GM13976 (cell line): ENCODE data around the gene SKIC8.

ENCODE experiments used
- DNase-seq: peaks from one replicate; pipeline ENCODE4 v3.0.0; 2012; ENCODE audit warnings: low spot score
- in situ Hi-C: fragments of 300-500 bp; cut with MboI; formaldehyde crosslinking; loops from one replicate; pipeline ENCODE4 v1.12.0; 2022; ENCODE audit warnings: low sequenced_read_pairs, mixed read lengths, inconsistent platforms; ENCODE audit not compliant: unreplicated experiment
- TF ChIP-seq, protein P1 (sequence below): IDR thresholded peaks from 2 replicates; pipeline ENCODE4 v1.5.1; 2012; ENCODE audit warnings: borderline replicate concordance, mild to moderate bottlenecking; ENCODE audit not compliant: insufficient read depth; ENCODE audit errors: extremely low read depth, missing control alignments, control extremely low read depth

The SKIC8 gene

DNA sequence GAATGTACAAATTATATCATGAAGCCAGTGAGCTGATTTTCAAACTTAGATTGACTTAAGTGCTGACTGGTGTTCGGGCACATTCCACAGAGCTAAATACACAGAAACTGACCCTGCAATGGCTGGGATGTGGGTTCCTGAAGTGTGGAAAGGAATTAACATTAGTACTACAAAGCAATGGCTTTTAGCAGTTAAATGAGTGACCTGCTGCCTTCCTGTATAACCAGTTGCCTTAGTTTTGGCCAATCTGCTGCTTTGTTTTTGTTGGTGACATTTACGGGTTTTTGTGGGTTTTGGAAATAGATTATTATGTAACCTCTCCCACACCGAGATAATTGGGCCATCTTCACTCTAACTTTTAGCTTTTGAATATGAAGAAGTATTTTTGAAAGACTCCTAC, 2.4 kb upstream of the SKIC8 start:
- DNase-seq, result no peak
- TF ChIP-seq, protein P1, sequence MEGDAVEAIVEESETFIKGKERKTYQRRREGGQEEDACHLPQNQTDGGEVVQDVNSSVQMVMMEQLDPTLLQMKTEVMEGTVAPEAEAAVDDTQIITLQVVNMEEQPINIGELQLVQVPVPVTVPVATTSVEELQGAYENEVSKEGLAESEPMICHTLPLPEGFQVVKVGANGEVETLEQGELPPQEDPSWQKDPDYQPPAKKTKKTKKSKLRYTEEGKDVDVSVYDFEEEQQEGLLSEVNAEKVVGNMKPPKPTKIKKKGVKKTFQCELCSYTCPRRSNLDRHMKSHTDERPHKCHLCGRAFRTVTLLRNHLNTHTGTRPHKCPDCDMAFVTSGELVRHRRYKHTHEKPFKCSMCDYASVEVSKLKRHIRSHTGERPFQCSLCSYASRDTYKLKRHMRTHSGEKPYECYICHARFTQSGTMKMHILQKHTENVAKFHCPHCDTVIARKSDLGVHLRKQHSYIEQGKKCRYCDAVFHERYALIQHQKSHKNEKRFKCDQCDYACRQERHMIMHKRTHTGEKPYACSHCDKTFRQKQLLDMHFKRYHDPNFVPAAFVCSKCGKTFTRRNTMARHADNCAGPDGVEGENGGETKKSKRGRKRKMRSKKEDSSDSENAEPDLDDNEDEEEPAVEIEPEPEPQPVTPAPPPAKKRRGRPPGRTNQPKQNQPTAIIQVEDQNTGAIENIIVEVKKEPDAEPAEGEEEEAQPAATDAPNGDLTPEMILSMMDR, result no peak
- in situ Hi-C loops, result loop anchor here (25.0 kb wide), 1 partner anchor 410 kb away; no protein-coding TSS in a partner anchor

DNA sequence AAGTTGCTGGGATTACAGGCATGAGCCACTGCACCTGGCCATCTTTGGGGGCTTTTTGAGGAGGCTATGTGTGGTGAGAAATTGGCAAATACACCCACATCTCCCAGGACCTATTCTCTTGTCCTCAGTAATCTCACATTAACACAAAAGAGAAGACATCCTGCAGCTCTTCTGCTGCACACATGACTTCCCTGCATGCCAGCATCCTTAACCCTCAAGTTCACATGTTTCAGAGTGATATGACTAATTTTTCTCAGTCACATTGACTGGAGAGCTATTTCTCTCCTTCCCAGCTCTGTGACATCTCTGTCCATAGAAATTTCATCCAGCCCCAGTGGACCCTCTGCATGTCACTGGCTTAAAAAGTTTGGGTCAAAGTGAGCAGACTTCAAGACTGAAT, 1.9 kb upstream of the SKIC8 start:
- peak; percentile 38 for DNase-seq
- TF ChIP-seq, protein P1, result no peak
- in situ Hi-C loops, result loop anchor here (25.0 kb wide), 1 partner anchor 411 kb away; no protein-coding TSS in a partner anchor

DNA sequence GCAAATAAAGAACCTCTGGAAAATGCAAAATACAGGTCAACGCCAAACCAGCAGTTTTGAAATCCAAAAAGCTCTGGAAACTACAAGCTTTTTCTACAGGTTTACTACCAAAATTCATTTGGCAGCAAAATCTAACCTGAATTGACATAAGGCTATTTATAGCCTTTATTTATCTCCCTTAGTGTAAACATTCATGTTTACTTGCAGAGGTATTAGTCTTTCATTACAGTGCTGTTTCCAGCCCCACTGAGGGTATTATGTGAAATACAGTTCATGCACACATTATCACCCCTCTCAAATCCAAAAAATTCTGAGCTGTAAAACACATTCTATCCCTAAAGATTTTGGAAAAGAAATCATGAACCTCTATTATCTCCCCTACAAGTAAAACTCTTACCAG, 7.2 kb downstream of the SKIC8 start:
- in situ Hi-C loops, result no loop called here
- DNase-seq, result no peak
- TF ChIP-seq, protein P1, result no peak

DNA sequence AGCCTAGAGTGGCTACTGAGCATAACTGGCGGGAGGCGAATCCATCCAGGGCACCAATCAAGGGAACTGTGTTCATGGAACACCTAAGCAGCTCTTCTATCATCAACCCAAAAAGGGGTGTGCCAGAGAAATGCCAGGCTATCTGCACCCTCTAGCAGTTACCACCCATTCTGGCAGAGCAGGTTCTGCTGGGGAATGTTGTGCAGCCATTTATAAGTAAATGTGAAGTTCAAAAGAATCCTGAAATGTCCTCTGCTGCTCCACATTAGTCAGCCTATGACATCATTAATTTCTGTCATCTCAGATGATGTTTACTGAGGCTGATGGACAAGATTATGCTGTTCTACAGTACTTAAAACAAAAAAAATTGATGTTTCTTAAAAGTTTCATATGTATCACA, 7.7 kb downstream of the SKIC8 start:
- in situ Hi-C loops, result no loop called here
- TF ChIP-seq, protein P1, result no peak
- no peak for DNase-seq

DNA sequence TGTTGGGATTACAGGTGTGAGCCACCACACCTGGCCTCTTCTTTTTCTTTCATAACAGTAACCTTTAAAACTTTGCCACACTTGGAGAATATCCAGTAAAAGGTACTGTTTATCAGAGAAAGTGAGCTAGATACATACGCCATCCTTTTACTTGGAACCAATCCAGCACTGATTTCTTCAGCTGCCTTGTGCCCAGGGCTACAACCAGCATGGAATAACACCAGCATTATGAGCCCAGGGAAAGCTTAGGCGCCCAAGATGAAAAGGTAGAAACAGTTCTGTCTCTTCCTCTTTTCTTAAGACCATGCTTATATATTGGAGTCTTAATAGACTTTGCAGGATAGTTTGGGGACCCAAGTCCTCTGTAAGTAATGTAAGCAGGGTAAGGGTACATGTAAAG, 8.4 kb downstream of the SKIC8 start:
- DNase-seq, result no peak
- TF ChIP-seq, protein P1, result no peak
- in situ Hi-C loops, result no loop called here

DNA sequence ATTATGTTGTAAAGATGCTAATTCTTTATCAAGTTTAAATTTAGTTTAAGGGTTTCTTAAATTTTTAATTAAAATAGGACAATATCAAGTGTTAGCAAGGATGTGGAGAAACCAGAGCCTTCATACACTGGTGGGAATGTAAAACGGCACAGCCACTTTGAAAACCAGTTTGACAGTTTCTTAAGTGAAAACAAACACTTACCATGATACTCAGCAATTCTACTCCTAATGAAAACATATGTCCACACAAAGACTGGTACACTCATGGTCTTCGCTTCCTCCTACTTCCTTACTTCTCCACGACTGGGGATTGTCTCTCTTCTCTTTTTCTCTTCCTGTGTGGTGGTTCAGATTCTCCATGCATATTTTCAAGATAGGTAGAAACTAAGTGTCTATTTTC, 9.2 kb downstream of the SKIC8 start:
- in situ Hi-C loops, result no loop called here
- TF ChIP-seq, protein P1, result no peak

DNA sequence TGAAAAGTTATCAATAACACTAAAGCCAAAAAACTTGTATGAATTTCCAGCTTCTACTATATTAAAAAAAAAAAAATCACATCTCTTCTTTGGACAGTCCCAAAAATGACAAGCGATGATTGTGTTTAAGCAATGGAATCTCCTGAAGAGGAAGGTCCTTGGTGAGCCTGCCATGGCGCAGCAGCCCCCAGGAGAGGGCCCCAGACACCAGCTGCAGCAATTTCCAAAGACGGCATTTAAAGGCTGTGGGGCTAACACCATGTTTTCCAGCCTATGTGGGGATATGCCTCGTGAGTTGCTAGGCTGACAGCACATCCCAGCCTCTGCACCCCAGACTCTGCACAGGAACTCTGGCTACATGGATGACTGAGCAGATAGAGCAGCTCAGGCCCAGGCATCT, 14.7 kb downstream of the SKIC8 start:
- no peak for DNase-seq
- TF ChIP-seq, protein P1, result no peak
- in situ Hi-C loops, result no loop called here

More for the DNA sequence above, 9.2 kb downstream of the SKIC8 start:
- DNase-seq, result no peak
